GM20000 (cell line): ENCODE measurements around the gene PLEKHA5.

Experiments
- DNase-seq: peaks from one replicate; pipeline ENCODE4 v3.0.0; 2012; ENCODE audit warnings: low spot score
- TF ChIP-seq, protein P1 (sequence below): IDR thresholded peaks from 2 replicates; pipeline ENCODE4 v1.5.1; 2012; ENCODE audit warnings: mild to moderate bottlenecking, control low read depth; ENCODE audit errors: extremely low read depth, missing control alignments

PLEKHA5 gene

DNA sequence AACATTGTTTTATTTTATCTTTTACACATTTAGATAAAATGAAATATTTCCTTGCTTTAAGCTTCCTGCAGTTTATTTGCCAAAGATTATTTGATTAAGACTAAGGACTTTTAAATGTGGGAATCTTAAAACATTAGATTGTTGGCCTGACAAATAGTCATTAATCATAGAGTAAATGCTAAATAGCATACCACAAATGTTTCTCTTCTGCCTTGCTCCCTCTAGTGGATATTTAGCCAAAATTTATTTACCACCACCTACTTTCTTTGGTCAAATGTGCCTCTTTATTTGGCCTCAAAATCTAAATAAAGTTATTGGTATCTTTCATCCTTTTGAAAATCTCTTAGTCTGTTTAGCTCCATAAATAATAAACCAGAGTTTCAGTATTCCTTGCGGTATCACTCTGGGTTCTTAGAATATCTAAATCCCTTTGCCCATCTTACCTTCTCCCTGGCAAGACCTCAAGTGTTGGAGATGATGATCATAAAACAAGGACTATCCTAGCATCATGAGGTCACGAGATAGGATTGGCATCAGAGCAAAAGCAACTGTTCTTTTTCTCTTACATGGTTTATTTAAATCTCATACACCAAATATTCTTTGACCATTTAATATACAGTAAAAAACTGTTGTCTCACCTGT is 159.2 kb downstream of the PLEKHA5 start:
- TF ChIP-seq, protein P1, sequence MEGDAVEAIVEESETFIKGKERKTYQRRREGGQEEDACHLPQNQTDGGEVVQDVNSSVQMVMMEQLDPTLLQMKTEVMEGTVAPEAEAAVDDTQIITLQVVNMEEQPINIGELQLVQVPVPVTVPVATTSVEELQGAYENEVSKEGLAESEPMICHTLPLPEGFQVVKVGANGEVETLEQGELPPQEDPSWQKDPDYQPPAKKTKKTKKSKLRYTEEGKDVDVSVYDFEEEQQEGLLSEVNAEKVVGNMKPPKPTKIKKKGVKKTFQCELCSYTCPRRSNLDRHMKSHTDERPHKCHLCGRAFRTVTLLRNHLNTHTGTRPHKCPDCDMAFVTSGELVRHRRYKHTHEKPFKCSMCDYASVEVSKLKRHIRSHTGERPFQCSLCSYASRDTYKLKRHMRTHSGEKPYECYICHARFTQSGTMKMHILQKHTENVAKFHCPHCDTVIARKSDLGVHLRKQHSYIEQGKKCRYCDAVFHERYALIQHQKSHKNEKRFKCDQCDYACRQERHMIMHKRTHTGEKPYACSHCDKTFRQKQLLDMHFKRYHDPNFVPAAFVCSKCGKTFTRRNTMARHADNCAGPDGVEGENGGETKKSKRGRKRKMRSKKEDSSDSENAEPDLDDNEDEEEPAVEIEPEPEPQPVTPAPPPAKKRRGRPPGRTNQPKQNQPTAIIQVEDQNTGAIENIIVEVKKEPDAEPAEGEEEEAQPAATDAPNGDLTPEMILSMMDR, result no peak
- DNase-seq, result peak; percentile 36

DNA sequence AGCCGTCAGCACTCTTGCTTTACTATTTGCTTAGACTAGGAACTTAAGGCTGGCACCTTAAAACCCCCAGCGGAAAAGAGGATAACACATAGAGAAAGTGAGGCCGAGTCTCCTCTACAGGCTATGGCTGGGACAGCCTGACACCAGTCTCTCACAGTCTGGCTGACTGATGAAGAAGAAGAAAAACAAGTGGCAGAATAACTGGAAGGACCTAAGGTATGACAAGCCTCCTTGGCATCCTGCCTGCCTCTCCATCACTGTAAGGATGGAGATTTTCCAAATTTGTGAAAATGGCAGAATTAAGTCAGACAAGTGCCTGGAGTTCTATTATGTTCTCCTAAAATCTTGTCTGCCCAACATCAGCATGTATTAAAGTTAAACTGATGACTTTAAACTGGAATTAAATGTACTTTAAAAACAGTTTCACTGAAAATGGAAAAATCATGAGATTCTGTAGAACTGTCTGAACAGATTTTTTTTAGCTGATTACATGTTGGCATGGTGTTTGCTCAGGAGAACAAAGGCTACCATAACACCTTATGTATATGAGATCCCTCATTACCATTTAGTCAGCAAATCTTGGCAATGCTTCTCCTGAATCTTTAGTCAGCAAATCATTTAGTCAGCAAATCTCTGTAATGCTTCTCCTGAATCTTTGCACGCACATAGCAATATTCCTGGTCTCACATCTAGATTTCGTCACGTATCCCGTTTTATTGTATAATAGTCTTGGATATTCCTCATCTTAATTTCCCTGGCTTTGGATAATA is 169.5 kb downstream of the PLEKHA5 start:
- no peak for DNase-seq
- TF ChIP-seq, protein P1, result no peak

DNA sequence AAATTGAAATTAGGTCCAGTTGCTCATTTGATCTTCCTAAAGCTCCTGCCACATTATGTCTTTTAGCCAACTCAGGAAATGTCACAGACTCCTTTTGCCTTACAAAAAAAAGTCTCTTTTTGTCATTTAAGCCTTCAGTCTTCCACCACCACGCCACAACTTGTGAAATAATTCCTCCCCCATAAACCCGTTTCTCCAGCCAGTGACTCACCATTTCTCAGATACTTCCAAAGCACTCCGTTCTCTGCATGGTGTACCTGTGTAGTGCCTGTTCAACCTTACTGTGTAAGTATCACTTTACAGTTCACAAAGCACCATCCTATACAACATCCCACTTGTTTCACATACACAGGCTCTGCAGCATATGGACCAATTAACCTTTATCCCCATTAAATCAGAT is 170.2 kb downstream of the PLEKHA5 start:
- DNase-seq, result no peak
- TF ChIP-seq, protein P1, result no peak

DNA sequence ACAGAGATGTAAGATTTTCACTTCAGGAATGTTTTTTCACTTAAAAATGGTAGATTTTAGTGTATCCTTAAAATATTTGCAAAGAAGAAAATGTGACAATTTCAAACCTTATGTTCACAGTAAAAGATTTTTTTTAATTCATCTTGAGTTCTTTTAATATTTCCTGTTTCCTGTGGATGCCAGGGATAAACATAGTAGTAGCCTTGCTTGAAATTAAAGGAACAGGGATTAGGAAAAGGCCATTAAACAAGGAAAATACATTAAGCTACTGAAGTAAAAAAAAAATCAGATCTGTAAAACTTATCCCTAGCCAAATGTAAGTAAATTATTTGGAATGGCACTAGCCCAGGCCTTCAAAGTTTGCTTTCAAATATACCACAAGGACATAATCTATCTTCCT is 171.7 kb downstream of the PLEKHA5 start:
- no peak for DNase-seq
- TF ChIP-seq, protein P1, result no peak

DNA sequence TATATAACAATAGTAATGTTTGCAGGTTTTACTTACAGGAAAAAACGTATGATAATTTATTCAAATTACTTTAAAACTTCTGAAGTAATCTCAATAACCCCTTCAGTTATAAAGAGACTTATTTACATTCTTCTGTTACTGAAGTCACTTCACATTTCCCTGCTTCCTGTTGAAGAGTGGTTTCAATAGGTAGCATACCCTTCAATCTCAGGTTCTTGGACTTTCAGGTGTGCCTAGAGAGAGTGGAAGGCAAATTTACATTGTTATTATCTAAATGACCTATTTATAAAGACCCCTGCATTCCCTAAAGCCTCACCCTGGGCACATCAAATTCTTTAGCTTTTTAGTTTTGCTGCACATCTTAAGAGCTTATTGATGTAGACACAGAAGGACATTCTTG is 172.2 kb downstream of the PLEKHA5 start:
- DNase-seq, result no peak
- TF ChIP-seq, protein P1, result no peak

DNA sequence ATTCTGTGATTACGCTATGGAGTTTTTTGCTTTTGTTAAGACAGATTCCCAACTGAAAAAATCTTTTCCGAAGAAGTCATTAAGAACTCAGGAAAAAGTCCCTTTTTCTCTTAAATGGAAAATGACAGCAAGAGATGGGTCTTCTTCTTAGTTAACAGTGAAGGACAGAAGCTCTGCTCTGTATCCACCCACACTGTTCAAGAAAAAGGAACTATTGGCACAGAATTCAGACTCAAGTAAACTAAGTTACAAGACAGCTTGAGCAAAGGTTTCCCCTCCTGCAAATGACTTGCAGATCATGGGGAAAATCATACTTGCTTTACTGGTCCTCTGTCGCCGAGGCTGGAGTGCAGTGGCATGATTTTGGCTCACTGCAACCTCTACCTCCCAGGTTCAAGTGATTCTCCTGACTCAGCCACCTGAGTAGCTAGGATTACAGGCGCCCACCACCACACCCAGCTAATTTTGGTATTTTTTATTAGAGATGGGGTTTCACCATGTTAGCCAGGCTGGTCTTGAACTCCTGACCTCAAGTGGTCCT is 172.6 kb downstream of the PLEKHA5 start:
- TF ChIP-seq, protein P1, result no peak
- DNase-seq, result no peak

DNA sequence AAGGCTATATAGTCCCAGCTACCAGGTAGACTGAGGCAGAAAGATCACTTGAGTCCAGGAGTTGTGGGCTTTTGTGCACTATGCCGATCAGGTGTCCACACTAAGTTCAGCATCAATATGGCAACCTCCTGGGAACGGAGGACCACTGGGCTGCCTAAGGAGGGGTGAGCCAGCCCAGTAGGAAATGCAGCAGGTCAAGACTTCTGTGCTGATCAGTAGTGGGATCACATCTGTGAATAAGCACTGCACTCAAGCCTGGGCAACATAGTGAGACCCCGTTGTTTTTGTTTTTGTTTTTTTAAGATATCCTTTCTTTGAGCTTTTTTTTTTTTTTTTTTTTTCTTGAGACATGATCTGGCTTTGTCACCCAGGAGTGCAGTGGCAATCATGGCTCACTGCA is 174.0 kb downstream of the PLEKHA5 start:
- no peak for DNase-seq
- TF ChIP-seq, protein P1, result no peak
